Skeletal muscle tissue (tissue), 4 donors: ENCODE measurements around the gene BLOC1S3. TPM values are rescaled to one million over a fixed set of nuclear protein-coding genes. Genes with fewer than 3 reads are reported as not detected.

ENCODE experiments used
- H3K27ac ChIP-seq: one replicate; pipeline ENCODE4 v1.7.0; 2013; ENCODE audit warnings: mild to moderate bottlenecking, low read depth, low read length, inconsistent platforms
- H3K27me3 ChIP-seq, 3 donors: one replicate each; pipeline ENCODE4 v1.7.0; 2013; ENCODE audit warnings: low read length in 3 of 3; ENCODE audit not compliant: control insufficient read depth in 3 of 3, insufficient read depth in 3 of 3
- H3K36me3 ChIP-seq, 3 donors: one replicate each; pipeline ENCODE4 v1.7.0; 2013; ENCODE audit warnings: low read length in 3 of 3; ENCODE audit not compliant: control insufficient read depth in 3 of 3, insufficient read depth in 3 of 3
- H3K4me1 ChIP-seq, 3 donors: one replicate each; pipeline ENCODE4 v1.7.0; 2013; ENCODE audit warnings: low read length in 3 of 3, mild to moderate bottlenecking in 3 of 3; ENCODE audit not compliant: control insufficient read depth in 3 of 3, insufficient read depth in 3 of 3
- H3K4me3 ChIP-seq, 3 donors: one replicate each; pipeline ENCODE4 v1.7.0; 2013; ENCODE audit warnings: low read length in 3 of 3
- H3K9ac ChIP-seq, 3 donors: one replicate each; pipeline ENCODE4 v1.7.0; 2013; ENCODE audit warnings: low read length in 3 of 3, mild to moderate bottlenecking in 3 of 3, moderate library complexity in 2 of 3, low read depth in 1 of 3
- H3K9me3 ChIP-seq, 3 donors: one replicate each; pipeline ENCODE4 v1.7.0; 2013; ENCODE audit warnings: low read length in 3 of 3; ENCODE audit not compliant: control insufficient read depth in 3 of 3
- total RNA-seq: library from RNA; depleted of rRNA; stranded (reverse); fragments of >200 nt; gene quantifications from one replicate; pipeline ENCODE4 v1.2.3, GENCODE V29; 2014
- donor health status: Osteomylitis.

The BLOC1S3 gene
- total RNA-seq, 1 donor from 2014 or later: 4.2 TPM

GRCh38 chr19:45161738-45162607 lies 16.6 kb upstream of the BLOC1S3 start:
- Histone ChIP-seq H3K36me3 (no peaks in the 10 kb centered on the region), H3K4me1 (peaks cover 4 to 9% (median 5%) of the 10 kb centered on the region in 3 donors), H3K9me3 (no peaks in the 10 kb centered on the region), H3K27ac (no peak overlapping the region), H3K27me3 (peaks cover 42 to 54% (median 43%) of the 10 kb centered on the region in 3 donors), H3K9ac (no peak overlapping the region), H3K4me3 (no peak overlapping the region)

- H3K9ac ChIP-seq: no peak overlapping the region
- H3K27ac ChIP-seq: no peak overlapping the region
- H3K4me1 ChIP-seq: peaks cover 4 to 9% (median 5%) of the 10 kb centered on the region in 3 donors
- no peaks in the 10 kb centered on the region for H3K9me3 ChIP-seq
- peaks cover 40 to 53% (median 43%) of the 10 kb centered on the region in 3 donors for H3K27me3 ChIP-seq
- no peak overlapping the region for H3K4me3 ChIP-seq
- H3K36me3 ChIP-seq: no peaks in the 10 kb centered on the region
Measured at GRCh38 chr19:45162608-45163143, 15.9 kb upstream of the BLOC1S3 start.

GRCh38 chr19:45163156-45163555 lies 15.4 kb upstream of the BLOC1S3 start:
- Histone ChIP-seq H3K9ac (no peak overlapping the region), H3K4me3 (no peak overlapping the region), H3K27me3 (peaks cover 35 to 48% (median 40%) of the 10 kb centered on the region in 3 donors), H3K9me3 (no peaks in the 10 kb centered on the region), H3K36me3 (no peaks in the 10 kb centered on the region), H3K27ac (no peak overlapping the region), H3K4me1 (peaks cover 4 to 9% (median 5%) of the 10 kb centered on the region in 3 donors)

- H3K27me3 ChIP-seq: peaks cover 29 to 41% (median 33%) of the 10 kb centered on the region in 3 donors
- no peak overlapping the region for H3K27ac ChIP-seq
- H3K4me3 ChIP-seq: no peak overlapping the region
Measured at GRCh38 chr19:45163751-45164460, 14.7 kb upstream of the BLOC1S3 start.

GRCh38 chr19:45164577-45165335 lies 13.8 kb upstream of the BLOC1S3 start:
- H3K36me3 ChIP-seq: no peaks in the 10 kb centered on the region
- H3K9ac ChIP-seq: no peak overlapping the region
- peaks cover 25 to 33% (median 26%) of the 10 kb centered on the region in 3 donors for H3K27me3 ChIP-seq
- no peak overlapping the region for H3K27ac ChIP-seq
- peaks cover 4 to 9% (median 5%) of the 10 kb centered on the region in 3 donors for H3K4me1 ChIP-seq
- no peaks in the 10 kb centered on the region for H3K9me3 ChIP-seq
- no peak overlapping the region for H3K4me3 ChIP-seq

More at GRCh38 chr19:45163751-45164460, 14.7 kb upstream of the BLOC1S3 start:
- Histone ChIP-seq H3K9ac (no peak overlapping the region), H3K4me1 (peaks cover 4 to 9% (median 5%) of the 10 kb centered on the region in 3 donors), H3K9me3 (no peaks in the 10 kb centered on the region), H3K36me3 (no peaks in the 10 kb centered on the region)

GRCh38 chr19:45166723-45167252 lies 11.8 kb upstream of the BLOC1S3 start:
- Histone ChIP-seq H3K4me3 (no peak overlapping the region), H3K27ac (no peak overlapping the region), H3K36me3 (no peaks in the 10 kb centered on the region), H3K9ac (no peak overlapping the region), H3K4me1 (peaks cover 4 to 9% (median 4%) of the 10 kb centered on the region in 3 donors), H3K27me3 (peaks cover 5 to 13% (median 6%) of the 10 kb centered on the region in 3 donors), H3K9me3 (no peaks in the 10 kb centered on the region)

GRCh38 chr19:45168767-45169351 lies 9.7 kb upstream of the BLOC1S3 start:
- Histone ChIP-seq H3K27ac (no peak overlapping the region), H3K36me3 (no peaks in the 10 kb centered on the region), H3K9ac (no peak overlapping the region), H3K4me3 (no peak overlapping the region), H3K9me3 (no peaks in the 10 kb centered on the region), H3K4me1 (peaks cover 4 to 11% (median 4%) of the 10 kb centered on the region in 3 donors), H3K27me3 (no peaks in the 10 kb centered on the region)

- Histone ChIP-seq H3K27me3 (no peaks in the 10 kb centered on the region), H3K36me3 (no peaks in the 10 kb centered on the region), H3K27ac (no peak overlapping the region)
Measured at GRCh38 chr19:45169602-45170001, 9.0 kb upstream of the BLOC1S3 start.

More at GRCh38 chr19:45169602-45170001, 9.0 kb upstream of the BLOC1S3 start:
- no peaks in the 10 kb centered on the region for H3K9me3 ChIP-seq
- no peak overlapping the region for H3K9ac ChIP-seq
- H3K4me1 ChIP-seq: peaks cover 0 to 11% (median 4%) of the 10 kb centered on the region in 3 donors
- no peak overlapping the region for H3K4me3 ChIP-seq
